ENCODE measurements around the gene ZNF567.

Gene ZNF567

GRCh38 chr19:36750066-36750691 lies 62.8 kb downstream of the ZNF567 start:
- DNase-seq (ENCODE audit: low read depth) = no peak

Measured in EH (cell line).